GM12878 (cell line): ENCODE results near the gene P3H2. TPM values are rescaled to one million over a fixed set of nuclear protein-coding genes. Genes with fewer than 3 reads are reported as not detected.

Experiments used
- ATAC-seq: fragments of 200-7000 bp; cut with Tn5 transposase; 3 replicates; pipeline ENCODE4 v1.9.1; 2020; ENCODE audit warnings: mild to moderate bottlenecking, moderate library complexity
- BruUV-seq: library from RNA; stranded (reverse); fragments of 400-500 nt; replicated peaks from 2 replicates; lab custom pipeline; 2021; lab: Mats Ljungman, UMichigan
- CTCF ChIA-PET: fragments of 300-600 bp; sonication (Branson Sonifier 250); formaldehyde crosslinking; extraction: SDS; loops from one replicate; lab custom pipeline; 2021; ENCODE audit warnings: inconsistent platforms; lab: Yijun Ruan, JAX
- POLR2A ChIA-PET: fragments of 350-600 bp; formaldehyde crosslinking; extraction: SDS; loops from one replicate; lab custom pipeline; 2021; ENCODE audit warnings: inconsistent platforms; lab: Charles Lee
- RAD21 ChIA-PET: fragments of 300-600 bp; sonication (Branson Sonifier 250); formaldehyde crosslinking; loops from one replicate; lab custom pipeline; 2023; ENCODE audit warnings: antibody characterized with exemption; ENCODE audit not compliant: unreplicated experiment; lab: Charles Lee
- SMC1A ChIA-PET: fragments of 300-600 bp; sonication (Branson Sonifier 250); formaldehyde crosslinking; loops from one replicate; lab custom pipeline; 2023; ENCODE audit not compliant: unreplicated experiment, uncharacterized antibody; lab: Charles Lee
- DNase-seq: peaks from one replicate; pipeline ENCODE4 v3.0.0-alpha.2; 2011; ENCODE audit warnings: low read depth, low spot score
- FAIRE-seq: peaks from 3 replicates; lab custom pipeline; 2011; peaks lifted over from hg19 to GRCh38; lab: Jason Lieb, UNC
- H2AFZ ChIP-seq: 2 replicates; pipeline ENCODE4 v1.6.0; 2011; ENCODE audit warnings: low read depth, low read length, control low read depth; ENCODE audit not compliant: control insufficient read depth
- H3K27ac ChIP-seq: 2 replicates; pipeline ENCODE4 v1.5.1; 2011; ENCODE audit warnings: control low read depth; ENCODE audit not compliant: control insufficient read depth, insufficient read depth
- H3K27me3 ChIP-seq, 2 experiments: replicated peaks in 1 of 2; 2 replicates each; pipeline versions ENCODE4 v1.6.0 to v1.6.1; 2011; ENCODE audit warnings: low read length in 1 of 2; ENCODE audit not compliant: control insufficient read depth in 2 of 2, insufficient read depth in 2 of 2
- H3K36me3 ChIP-seq, 2 experiments: 2 replicates each; pipeline ENCODE4 v1.5.1; 2011; ENCODE audit warnings: low read length in 1 of 2; ENCODE audit not compliant: control insufficient read depth in 2 of 2, insufficient read depth in 2 of 2
- H3K4me1 ChIP-seq: 2 replicates; pipeline ENCODE4 v1.6.1; 2011; ENCODE audit warnings: mild to moderate bottlenecking, low read length, moderate library complexity, mixed read lengths; ENCODE audit not compliant: control insufficient read depth, insufficient read depth
- H3K4me2 ChIP-seq: 2 replicates; pipeline ENCODE4 v1.6.0; 2011; ENCODE audit warnings: control low read depth; ENCODE audit not compliant: control insufficient read depth, insufficient read depth
- H3K4me3 ChIP-seq: fragments of 200-600 bp; sonication (generic); 2 replicates; pipeline ENCODE4 v1.5.1; 2016
- H3K79me2 ChIP-seq: 2 replicates; pipeline ENCODE4 v1.6.0; 2011; ENCODE audit warnings: low read length; ENCODE audit not compliant: control insufficient read depth, insufficient read depth
- H3K9ac ChIP-seq: 2 replicates; pipeline ENCODE4 v1.8.0; 2011; ENCODE audit warnings: low read length, control low read depth, mixed read lengths; ENCODE audit not compliant: control insufficient read depth, insufficient read depth
- H3K9me3 ChIP-seq: replicated peaks from 3 replicates; pipeline ENCODE4 v1.5.1; 2011; ENCODE audit warnings: mild to moderate bottlenecking, low read length; ENCODE audit not compliant: control insufficient read depth, insufficient read depth
- H4K20me1 ChIP-seq: 2 replicates; pipeline ENCODE4 v1.6.0; 2011; ENCODE audit not compliant: control insufficient read depth, insufficient read depth
- ATF2 ChIP-seq: IDR thresholded peaks from 2 replicates; pipeline ENCODE4 v1.6.1; 2012; ENCODE audit warnings: low read length, inconsistent platforms
- BCL11A ChIP-seq: IDR thresholded peaks from 2 replicates; pipeline ENCODE4 v1.6.1; 2011; ENCODE audit warnings: low read depth, low read length
- BMI1 ChIP-seq: fragments of 450-650 bp; IDR thresholded peaks from 2 replicates; pipeline ENCODE4 v1.6.1; 2016; ENCODE audit warnings: mild to moderate bottlenecking, moderate library complexity, borderline replicate concordance
- CBFB ChIP-seq: IDR thresholded peaks from 2 replicates; pipeline ENCODE4 v1.6.1; 2016; ENCODE audit warnings: antibody characterized with exemption, low read depth
- CBX5 ChIP-seq: sonication (generic); IDR thresholded peaks from 2 replicates; pipeline ENCODE4 v1.6.1; 2016; ENCODE audit warnings: low read depth, moderate library complexity, mild to moderate bottlenecking, inconsistent platforms
- CHD1 ChIP-seq: IDR thresholded peaks from 2 replicates; pipeline ENCODE4 v1.6.1; 2012; ENCODE audit warnings: low read depth, low read length, improper control_type of control experiment
- IKZF2 ChIP-seq, 2 experiments: fragments of 450-650 bp; IDR thresholded peaks; 2 replicates each; pipeline ENCODE4 v1.6.1; 2017; ENCODE audit warnings: mild to moderate bottlenecking in 2 of 2, moderate library complexity in 2 of 2
- KAT2A ChIP-seq: conservative IDR thresholded peaks from 2 replicates; pipeline ENCODE4 v1.6.1; 2011; ENCODE audit warnings: low read depth, low read length; ENCODE audit not compliant: control insufficient read depth
- MEF2B ChIP-seq: fragments of 450-650 bp; IDR thresholded peaks from 2 replicates; pipeline ENCODE4 v1.6.1; 2018; ENCODE audit warnings: mild to moderate bottlenecking, moderate library complexity; ENCODE audit not compliant: partially characterized antibody, poor library complexity, severe bottlenecking
- MTA2 ChIP-seq: fragments of 450-650 bp; IDR thresholded peaks from 2 replicates; pipeline ENCODE4 v1.6.1; 2016; ENCODE audit warnings: low read depth, mild to moderate bottlenecking, moderate library complexity
- NFYB ChIP-seq: IDR thresholded peaks from 2 replicates; pipeline ENCODE4 v1.6.1; 2011; ENCODE audit warnings: low read depth, mild to moderate bottlenecking, low read length, improper control_type of control experiment, moderate library complexity; ENCODE audit not compliant: insufficient read depth
- NKRF ChIP-seq: fragments of 450-650 bp; conservative IDR thresholded peaks from 2 replicates; pipeline ENCODE4 v1.6.1; 2017; ENCODE audit warnings: mild to moderate bottlenecking, moderate library complexity
- POLR2AphosphoS5 ChIP-seq: IDR thresholded peaks from 2 replicates; pipeline ENCODE4 v1.6.1; 2011; ENCODE audit warnings: mild to moderate bottlenecking, low read length, inconsistent platforms
- SIX5 ChIP-seq: IDR thresholded peaks from 2 replicates; pipeline ENCODE4 v1.6.1; 2011; ENCODE audit warnings: mild to moderate bottlenecking, low read depth, low read length, moderate library complexity; ENCODE audit not compliant: severe bottlenecking
- SMAD5 ChIP-seq: IDR thresholded peaks from 2 replicates; pipeline ENCODE4 v1.6.1; 2016; ENCODE audit warnings: antibody characterized with exemption, low read depth
- TAF1 ChIP-seq: IDR thresholded peaks from 2 replicates; pipeline ENCODE4 v1.6.1; 2011; ENCODE audit warnings: mild to moderate bottlenecking, low read depth, low read length, borderline replicate concordance
- TCF3 ChIP-seq: IDR thresholded peaks from 2 replicates; pipeline ENCODE4 v1.6.1; 2012; ENCODE audit warnings: low read depth, mild to moderate bottlenecking, low read length, borderline replicate concordance; ENCODE audit not compliant: insufficient read depth
- ZNF217 ChIP-seq: fragments of 450-650 bp; IDR thresholded peaks from 2 replicates; pipeline ENCODE4 v1.6.1; 2017; ENCODE audit warnings: antibody characterized with exemption, mild to moderate bottlenecking
- ZNF687 ChIP-seq: fragments of 450-650 bp; IDR thresholded peaks from 2 replicates; pipeline ENCODE4 v1.6.1; 2017; ENCODE audit warnings: mild to moderate bottlenecking, moderate library complexity
- WGBS: methylation state at CpG from one replicate; pipeline ENCODE4 v1.1.6; 2016; ENCODE audit warnings: low lambda C conversion rate; ENCODE audit not compliant: insufficient replicate concordance, insufficient coverage; ENCODE audit errors: missing lambda C conversion rate; 5-methylcytosine and 5-hydroxymethylcytosine counted together
- in situ Hi-C: fragments of 300-500 bp; cut with MboI; formaldehyde crosslinking; loops from 9 replicates; pipeline ENCODE4 v1.14.3; 2018; ENCODE audit warnings: mixed read lengths
- intact Hi-C: fragments of 100-400 bp; cut with micrococcal nuclease; formaldehyde crosslinking; loops from one replicate; pipeline ENCODE4 v1.14.2; 2022; ENCODE audit not compliant: unreplicated experiment
- polyA plus RNA-seq, 11 experiments: library from polyadenylated mRNA; depleted of rRNA in 4 of 11; unstranded in 6 of 11; stranded (reverse) in 5 of 11; fragments of >200 nt; fragmentation: Nextera tagmentation in 4 of 11; fragmentation: Illumina TruSeq in 1 of 11; extraction: Ambion mirVana in 4 of 11; extraction: Trizol in 1 of 11; gene quantifications; 1 replicate in 1 of 11; 2 replicates in 10 of 11; pipeline versions ENCODE4 v1.2.1 to v1.2.3, GENCODE V29; 2011 to 2016; ENCODE audit warnings: inconsistent platforms in 2 of 11, missing spikeins in 2 of 11, low read depth in 1 of 11
- total RNA-seq, 4 experiments: library from RNA; depleted of rRNA in 3 of 4; stranded (reverse); fragments of >200 nt in 3 of 4; fragmentation: Illumina TruSeq in 1 of 4; extraction: Trizol in 1 of 4; gene quantifications; 2 replicates each; pipeline versions ENCODE4 v1.2.1 to v1.2.3, GENCODE V29; 2013 to 2021

P3H2 gene
- total and polyA plus RNA-seq, 10 of the 15 experiments (the other 5 are each of a cell fraction or from before 2014, with no cell fraction given) = 27.0 to 97.6 (median 83.2) TPM

- ATAC-seq = no peak
- ChIA-PET SMC1A (no interaction called here), RAD21 (no interaction called here), POLR2A (no interaction called here), CTCF (no interaction called here)
- H2AFZ ChIP-seq = no peak overlapping the region
- H3K4me2 ChIP-seq = no peak overlapping the region
- no peaks in the 10 kb centered on the region for H3K79me2 ChIP-seq
- no peaks in the 10 kb centered on the region for H3K36me3 ChIP-seq
- FAIRE-seq = no peak
- WGBS = 54% methylated on average over 2 of the region's 2 CpGs
- in situ Hi-C loops (no loop called here), intact Hi-C loops (no loop called here)
- H3K27ac ChIP-seq = no peak overlapping the region
- TF ChIP-seq TAF1 (no peak), SIX5 (no peak), POLR2AphosphoS5 (no peak), ATF2 (no peak), CBFB (no peak), MTA2 (no peak), ZNF217 (no peak), IKZF2 (IDR thresholded peaks at IDR 0.05) (no peak), ZNF687 (no peak), SMAD5 (no peak), BCL11A (no peak), MEF2B (no peak), NKRF (no peak), CBX5 (no peak), BMI1 (no peak), TCF3 (no peak), NFYB (no peak), KAT2A (no peak), CHD1 (no peak)
- H3K27me3 ChIP-seq = no peaks in the 10 kb centered on the region
- H3K9me3 ChIP-seq = no peaks in the 10 kb centered on the region
- no TSS peak for BruUV-seq
- H3K4me1 ChIP-seq = no peaks in the 10 kb centered on the region
- no peak overlapping the region for H3K9ac ChIP-seq
- H4K20me1 ChIP-seq = no peaks in the 10 kb centered on the region
- no peak for DNase-seq
- no peak overlapping the region for H3K4me3 ChIP-seq
These were observed 100.9 kb downstream of the P3H2 start for GRCh38 chr3:190019844-190020243.
